Measurements from ENCODE around the gene GOLGA6C.
"Not testable (repeated sequence)": the region's sequence is repeated elsewhere in the genome, so short reads cannot be mapped to it uniquely, and the experiment has no call there.

The GOLGA6C gene

GRCh38 chr15:75302318-75302717, 44.2 kb downstream of the GOLGA6C start:
- Histone ChIP-seq H3K27me3 (ENCODE audit: insufficient read depth, low read length) (peaks cover 12% of the 10 kb centered on the region), H2AFZ (ENCODE audit: low read length, unreplicated experiment) (no peak overlapping the region), H3K79me2 (ENCODE audit: control insufficient read depth, insufficient read depth, low read length, unreplicated experiment) (no peaks in the 10 kb centered on the region), H3K4me1 (ENCODE audit: control insufficient read depth, insufficient read depth, low read length, unreplicated experiment) (no peaks in the 10 kb centered on the region), H3K36me3 (ENCODE audit: insufficient read depth, low read length) (no peaks in the 10 kb centered on the region), H3K4me3 (ENCODE audit: low read depth, low read length) (no peak overlapping the region), H3K27ac (ENCODE audit: low read depth, low read length) (no peak overlapping the region)

- H3K36me3 ChIP-seq (ENCODE audit: insufficient read depth, low read length); H3K4me1 ChIP-seq (ENCODE audit: control insufficient read depth, insufficient read depth, low read length, unreplicated experiment): not testable (repeated sequence)
- H3K27me3 ChIP-seq (ENCODE audit: insufficient read depth, low read length), result peaks cover 12% of the 10 kb centered on the region
Measured at GRCh38 chr15:75302753-75303152, 44.6 kb downstream of the GOLGA6C start.

GRCh38 chr15:75306188-75306587, 48.1 kb downstream of the GOLGA6C start:
- Histone ChIP-seq H3K27ac (ENCODE audit: low read depth, low read length) (no peak overlapping the region), H3K4me3 (ENCODE audit: low read depth, low read length) (no peak overlapping the region), H3K36me3 (ENCODE audit: insufficient read depth, low read length) (no peaks in the 10 kb centered on the region), H3K4me1 (ENCODE audit: control insufficient read depth, insufficient read depth, low read length, unreplicated experiment) (peaks cover 5% of the 10 kb centered on the region), H2AFZ (ENCODE audit: low read length, unreplicated experiment) (no peak overlapping the region), H3K79me2 (ENCODE audit: control insufficient read depth, insufficient read depth, low read length, unreplicated experiment) (no peaks in the 10 kb centered on the region), H3K27me3 (ENCODE audit: insufficient read depth, low read length) (peaks cover 12% of the 10 kb centered on the region)

More at GRCh38 chr15:75302753-75303152, 44.6 kb downstream of the GOLGA6C start:
- not testable (repeated sequence) for H3K4me3 ChIP-seq (ENCODE audit: low read depth, low read length); H3K27ac ChIP-seq (ENCODE audit: low read depth, low read length); H3K79me2 ChIP-seq (ENCODE audit: control insufficient read depth, insufficient read depth, low read length, unreplicated experiment); H2AFZ ChIP-seq (ENCODE audit: low read length, unreplicated experiment)

- Histone ChIP-seq H3K36me3 (ENCODE audit: insufficient read depth, low read length) (no peaks in the 10 kb centered on the region), H3K79me2 (ENCODE audit: control insufficient read depth, insufficient read depth, low read length, unreplicated experiment) (no peaks in the 10 kb centered on the region), H2AFZ (ENCODE audit: low read length, unreplicated experiment) (no peak overlapping the region), H3K4me3 (ENCODE audit: low read depth, low read length) (peak overlapping the region; percentile 2; the same call in 1 of the 2 replicates), H3K4me1 (ENCODE audit: control insufficient read depth, insufficient read depth, low read length, unreplicated experiment) (peaks cover 10% of the 10 kb centered on the region), H3K27ac (ENCODE audit: low read depth, low read length) (no peak overlapping the region), H3K27me3 (ENCODE audit: insufficient read depth, low read length) (peaks cover 12% of the 10 kb centered on the region)
Measured at GRCh38 chr15:75307778-75308390, 49.8 kb downstream of the GOLGA6C start.

- no peaks in the 10 kb centered on the region for H3K79me2 ChIP-seq (ENCODE audit: control insufficient read depth, insufficient read depth, low read length, unreplicated experiment)
- peaks cover 11% of the 10 kb centered on the region for H3K4me1 ChIP-seq (ENCODE audit: control insufficient read depth, insufficient read depth, low read length, unreplicated experiment)
Measured at GRCh38 chr15:75309711-75310110, 51.6 kb downstream of the GOLGA6C start.

GRCh38 chr15:75312548-75312947, 54.4 kb downstream of the GOLGA6C start:
- not testable (repeated sequence) for H3K4me3 ChIP-seq (ENCODE audit: low read depth, low read length); H3K27ac ChIP-seq (ENCODE audit: low read depth, low read length); H2AFZ ChIP-seq (ENCODE audit: low read length, unreplicated experiment); H3K27me3 ChIP-seq (ENCODE audit: insufficient read depth, low read length); H3K79me2 ChIP-seq (ENCODE audit: control insufficient read depth, insufficient read depth, low read length, unreplicated experiment); H3K36me3 ChIP-seq (ENCODE audit: insufficient read depth, low read length)
- H3K4me1 ChIP-seq (ENCODE audit: control insufficient read depth, insufficient read depth, low read length, unreplicated experiment), result peaks cover 11% of the 10 kb centered on the region

More at GRCh38 chr15:75309711-75310110, 51.6 kb downstream of the GOLGA6C start:
- Histone ChIP-seq H3K36me3 (ENCODE audit: insufficient read depth, low read length) (no peaks in the 10 kb centered on the region), H2AFZ (ENCODE audit: low read length, unreplicated experiment) (no peak overlapping the region), H3K27me3 (ENCODE audit: insufficient read depth, low read length) (peaks cover 8% of the 10 kb centered on the region), H3K27ac (ENCODE audit: low read depth, low read length) (no peak overlapping the region), H3K4me3 (ENCODE audit: low read depth, low read length) (no peak overlapping the region)

- Histone ChIP-seq H3K27me3 (ENCODE audit: insufficient read depth, low read length) (no peaks in the 10 kb centered on the region), H2AFZ (ENCODE audit: low read length, unreplicated experiment) (no peak overlapping the region), H3K79me2 (ENCODE audit: control insufficient read depth, insufficient read depth, low read length, unreplicated experiment) (no peaks in the 10 kb centered on the region), H3K36me3 (ENCODE audit: insufficient read depth, low read length) (no peaks in the 10 kb centered on the region), H3K27ac (ENCODE audit: low read depth, low read length) (no peak overlapping the region), H3K4me1 (ENCODE audit: control insufficient read depth, insufficient read depth, low read length, unreplicated experiment) (peaks cover 11% of the 10 kb centered on the region), H3K4me3 (ENCODE audit: low read depth, low read length) (no peak overlapping the region)
Measured at GRCh38 chr15:75313116-75313845, 55.1 kb downstream of the GOLGA6C start.

- Histone ChIP-seq H3K79me2 (ENCODE audit: control insufficient read depth, insufficient read depth, low read length, unreplicated experiment) (no peaks in the 10 kb centered on the region), H3K4me3 (ENCODE audit: low read depth, low read length) (no peak overlapping the region), H3K27ac (ENCODE audit: low read depth, low read length) (no peak overlapping the region), H3K4me1 (ENCODE audit: control insufficient read depth, insufficient read depth, low read length, unreplicated experiment) (peaks cover 7% of the 10 kb centered on the region), H3K27me3 (ENCODE audit: insufficient read depth, low read length) (no peaks in the 10 kb centered on the region), H3K36me3 (ENCODE audit: insufficient read depth, low read length) (no peaks in the 10 kb centered on the region), H2AFZ (ENCODE audit: low read length, unreplicated experiment) (no peak overlapping the region)
Measured at GRCh38 chr15:75314552-75315290, 56.6 kb downstream of the GOLGA6C start.

- not testable (repeated sequence) for H3K4me1 ChIP-seq (ENCODE audit: control insufficient read depth, insufficient read depth, low read length, unreplicated experiment); H3K36me3 ChIP-seq (ENCODE audit: insufficient read depth, low read length); H2AFZ ChIP-seq (ENCODE audit: low read length, unreplicated experiment); H3K27ac ChIP-seq (ENCODE audit: low read depth, low read length); H3K4me3 ChIP-seq (ENCODE audit: low read depth, low read length); H3K79me2 ChIP-seq (ENCODE audit: control insufficient read depth, insufficient read depth, low read length, unreplicated experiment); H3K27me3 ChIP-seq (ENCODE audit: insufficient read depth, low read length)
Measured at GRCh38 chr15:75319231-75319897, 61.2 kb downstream of the GOLGA6C start.
